ENCODE results near the gene CYP3A5.
"Not testable (repeated sequence)": the region's sequence is repeated elsewhere in the genome, so short reads cannot be mapped to it uniquely, and the experiment has no call there.

CYP3A5 gene

GRCh38 chr7:99693427-99694200 lies 13.8 kb upstream of the CYP3A5 start:
- H3K4me3 ChIP-seq (replicated peaks in 1 of 2; ENCODE audit: low read depth in 2 of 2, low read length in 2 of 2) = no peak overlapping the region
- TF ChIP-seq CTCF (IDR thresholded peaks at IDR 0.05; ENCODE audit: low read depth, low read length) = no peak
- DNase-seq (ENCODE audit: low read depth in 2 of 2) = no peak

GRCh38 chr7:99693100-99693426 lies 13.3 kb upstream of the CYP3A5 start:
- H3K4me3 ChIP-seq (replicated peaks in 1 of 2; ENCODE audit: low read depth in 2 of 2, low read length in 2 of 2) = no peak overlapping the region
- DNase-seq (ENCODE audit: low read depth in 2 of 2) = no peak
- TF ChIP-seq CTCF (IDR thresholded peaks at IDR 0.05; ENCODE audit: low read depth, low read length) = no peak

GRCh38 chr7:99692563-99692962 lies 12.8 kb upstream of the CYP3A5 start:
- not testable (repeated sequence) for H3K4me3 ChIP-seq (replicated peaks in 1 of 2; ENCODE audit: low read depth in 2 of 2, low read length in 2 of 2); DNase-seq (ENCODE audit: low read depth in 2 of 2)

- not testable (repeated sequence) for DNase-seq (ENCODE audit: low read depth in 2 of 2); H3K4me3 ChIP-seq (replicated peaks in 1 of 2; ENCODE audit: low read depth in 2 of 2, low read length in 2 of 2)
Measured at GRCh38 chr7:99691658-99692057, 11.9 kb upstream of the CYP3A5 start.

GRCh38 chr7:99690918-99691317 lies 11.1 kb upstream of the CYP3A5 start:
- DNase-seq (ENCODE audit: low read depth in 2 of 2); H3K4me3 ChIP-seq (replicated peaks in 1 of 2; ENCODE audit: low read depth in 2 of 2, low read length in 2 of 2): not testable (repeated sequence)

GRCh38 chr7:99685871-99686608 lies 6.2 kb upstream of the CYP3A5 start:
- DNase-seq (ENCODE audit: low read depth in 2 of 2); H3K4me3 ChIP-seq (replicated peaks in 1 of 2; ENCODE audit: low read depth in 2 of 2, low read length in 2 of 2): not testable (repeated sequence)

- no peak for TF ChIP-seq CTCF (IDR thresholded peaks at IDR 0.05; ENCODE audit: low read depth, low read length)
- no peak for DNase-seq (ENCODE audit: low read depth in 2 of 2)
- no peak overlapping the region for H3K4me3 ChIP-seq (replicated peaks in 1 of 2; ENCODE audit: low read depth in 2 of 2, low read length in 2 of 2)
Measured at GRCh38 chr7:99685129-99685758, 5.4 kb upstream of the CYP3A5 start.

GRCh38 chr7:99679032-99679399 lies 780 bp downstream of the CYP3A5 start:
- peak in 1 of 2 donors; percentile 19 for DNase-seq (ENCODE audit: low read depth in 2 of 2)
- no peak overlapping the region for H3K4me3 ChIP-seq (replicated peaks in 1 of 2; ENCODE audit: low read depth in 2 of 2, low read length in 2 of 2)
- TF ChIP-seq CTCF (IDR thresholded peaks at IDR 0.05; ENCODE audit: low read depth, low read length) = no peak

GRCh38 chr7:99677648-99678045 lies 2.1 kb downstream of the CYP3A5 start:
- TF ChIP-seq CTCF (IDR thresholded peaks at IDR 0.05; ENCODE audit: low read depth, low read length) = no peak
- H3K4me3 ChIP-seq (replicated peaks in 1 of 2; ENCODE audit: low read depth in 2 of 2, low read length in 2 of 2) = no peak overlapping the region
- DNase-seq (ENCODE audit: low read depth in 2 of 2) = no peak

Measured in cardiac fibroblast (primary cell).